GM18951 (cell line): ENCODE results near the gene CLNK.

Source experiments
- POLR2A ChIP-seq: IDR thresholded peaks from 4 replicates; pipeline ENCODE4 v1.6.1; 2011; ENCODE audit warnings: mild to moderate bottlenecking; ENCODE audit not compliant: insufficient read length, insufficient read depth; ENCODE audit errors: extremely low read depth
- in situ Hi-C: fragments of 300-500 bp; cut with MboI; formaldehyde crosslinking; loops from one replicate; pipeline ENCODE4 v1.12.0; 2022; ENCODE audit warnings: low sequenced_read_pairs, mixed read lengths, inconsistent platforms; ENCODE audit not compliant: unreplicated experiment

Gene CLNK

GRCh38 chr4:10554694-10555093 lies 129.9 kb downstream of the CLNK start:
- no peak for TF ChIP-seq POLR2A
- in situ Hi-C loops: no loop called here

GRCh38 chr4:10554121-10554520 lies 130.4 kb downstream of the CLNK start:
- in situ Hi-C loops: no loop called here
- no peak for TF ChIP-seq POLR2A

- no peak for TF ChIP-seq POLR2A
- in situ Hi-C loops: no loop called here
Measured at GRCh38 chr4:10552591-10553280, 131.8 kb downstream of the CLNK start.

- in situ Hi-C loops: no loop called here
- no peak for TF ChIP-seq POLR2A
Measured at GRCh38 chr4:10535912-10536311, 148.7 kb downstream of the CLNK start.

GRCh38 chr4:10534820-10535219 lies 149.7 kb downstream of the CLNK start:
- in situ Hi-C loops: no loop called here

GRCh38 chr4:10532155-10532554 lies 152.4 kb downstream of the CLNK start:
- TF ChIP-seq POLR2A: no peak
- in situ Hi-C loops: no loop called here

More at GRCh38 chr4:10534820-10535219, 149.7 kb downstream of the CLNK start:
- TF ChIP-seq POLR2A: no peak

GRCh38 chr4:10530137-10530786 lies 154.3 kb downstream of the CLNK start:
- in situ Hi-C loops: no loop called here
- TF ChIP-seq POLR2A: no peak

- in situ Hi-C loops: loop anchor here (10.0 kb wide), 1 partner anchor 375 kb away; no protein-coding TSS in a partner anchor
- TF ChIP-seq POLR2A: no peak
Measured at GRCh38 chr4:10529291-10530136, 155.1 kb downstream of the CLNK start.

GRCh38 chr4:10527438-10527837 lies 157.1 kb downstream of the CLNK start:
- in situ Hi-C loops: loop anchor here (10.0 kb wide), 1 partner anchor 373 kb away; no protein-coding TSS in a partner anchor
- TF ChIP-seq POLR2A: no peak

GRCh38 chr4:10526429-10527222 lies 157.9 kb downstream of the CLNK start:
- no peak for TF ChIP-seq POLR2A
- in situ Hi-C loops: loop anchor here (10.0 kb wide), 1 partner anchor 372 kb away; no protein-coding TSS in a partner anchor

- no peak for TF ChIP-seq POLR2A
Measured at GRCh38 chr4:10524196-10524833, 160.3 kb downstream of the CLNK start.

GRCh38 chr4:10521424-10521823 lies 163.1 kb downstream of the CLNK start:
- no peak for TF ChIP-seq POLR2A
- in situ Hi-C loops: loop anchor here (10.0 kb wide), 1 partner anchor 367 kb away; no protein-coding TSS in a partner anchor

More at GRCh38 chr4:10524196-10524833, 160.3 kb downstream of the CLNK start:
- in situ Hi-C loops: loop anchor here (10.0 kb wide), 1 partner anchor 370 kb away; no protein-coding TSS in a partner anchor
